Measurements from ENCODE around the gene PYGM. TPM values are rescaled to one million over a fixed set of nuclear protein-coding genes. Genes with fewer than 3 reads are reported as not detected.

PYGM gene
- total RNA-seq, 3 donors from 2014 or later = 1.3 to 4.5 (median 3.4) TPM

GRCh38 chr11:64722141-64723065 is 37.4 kb downstream of the PYGM start:
- Histone ChIP-seq H3K27ac (no peak overlapping the region), H3K4me1 (no peaks in the 10 kb centered on the region), H3K36me3 (no peaks in the 10 kb centered on the region), H3K27me3 (peaks cover 2 to 53% of the 10 kb centered on the region in 2 donors), H3K4me3 (peak overlapping the region in 1 of 3 donors; percentile 86), H3K9me3 (no peaks in the 10 kb centered on the region)
- TF ChIP-seq POLR2A (IDR thresholded peaks at IDR 0.05) = no peak
- TF ChIP-seq, protein P1, sequence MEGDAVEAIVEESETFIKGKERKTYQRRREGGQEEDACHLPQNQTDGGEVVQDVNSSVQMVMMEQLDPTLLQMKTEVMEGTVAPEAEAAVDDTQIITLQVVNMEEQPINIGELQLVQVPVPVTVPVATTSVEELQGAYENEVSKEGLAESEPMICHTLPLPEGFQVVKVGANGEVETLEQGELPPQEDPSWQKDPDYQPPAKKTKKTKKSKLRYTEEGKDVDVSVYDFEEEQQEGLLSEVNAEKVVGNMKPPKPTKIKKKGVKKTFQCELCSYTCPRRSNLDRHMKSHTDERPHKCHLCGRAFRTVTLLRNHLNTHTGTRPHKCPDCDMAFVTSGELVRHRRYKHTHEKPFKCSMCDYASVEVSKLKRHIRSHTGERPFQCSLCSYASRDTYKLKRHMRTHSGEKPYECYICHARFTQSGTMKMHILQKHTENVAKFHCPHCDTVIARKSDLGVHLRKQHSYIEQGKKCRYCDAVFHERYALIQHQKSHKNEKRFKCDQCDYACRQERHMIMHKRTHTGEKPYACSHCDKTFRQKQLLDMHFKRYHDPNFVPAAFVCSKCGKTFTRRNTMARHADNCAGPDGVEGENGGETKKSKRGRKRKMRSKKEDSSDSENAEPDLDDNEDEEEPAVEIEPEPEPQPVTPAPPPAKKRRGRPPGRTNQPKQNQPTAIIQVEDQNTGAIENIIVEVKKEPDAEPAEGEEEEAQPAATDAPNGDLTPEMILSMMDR (IDR thresholded peaks at IDR 0.05) = no peak
- TF ChIP-seq POLR2AphosphoS5 (IDR thresholded peaks at IDR 0.05) = no peak
- intact Hi-C loops (cut with DNase I; ENCODE audit: low total_unique reads) = loop anchor here (1.0 kb wide), 1 partner anchor 30 kb away; no protein-coding TSS in a partner anchor
- DNase-seq (ENCODE audit: low spot score in 2 of 2) = no peak

DNA sequence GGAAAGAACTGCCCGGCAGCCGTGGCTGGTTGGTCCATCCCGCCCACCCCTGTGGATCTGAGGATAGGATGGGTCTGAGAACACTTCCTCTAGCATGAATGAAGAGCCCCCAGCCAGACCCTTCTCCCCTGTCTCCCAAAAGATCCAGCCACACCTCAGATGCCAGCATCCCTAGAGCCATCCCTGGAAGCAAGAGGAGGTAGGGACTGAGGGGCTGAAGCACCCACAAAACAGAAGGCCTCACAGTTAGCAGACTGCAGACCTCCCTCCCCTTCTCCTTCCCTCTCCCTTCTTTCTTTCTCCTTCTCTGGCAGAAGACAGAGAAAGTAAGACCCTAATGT is 38.4 kb downstream of the PYGM start:
- TF ChIP-seq, protein P1 (IDR thresholded peaks at IDR 0.05) = no peak
- TF ChIP-seq POLR2A (IDR thresholded peaks at IDR 0.05) (no peak), POLR2AphosphoS5 (IDR thresholded peaks at IDR 0.05) (no peak)
- Histone ChIP-seq H3K27me3 (peaks cover 2 to 64% of the 10 kb centered on the region in 2 donors), H3K9me3 (no peaks in the 10 kb centered on the region), H3K36me3 (no peaks in the 10 kb centered on the region), H3K27ac (no peak overlapping the region), H3K4me3 (no peak overlapping the region), H3K4me1 (no peaks in the 10 kb centered on the region)
- no peak for DNase-seq (ENCODE audit: low spot score in 2 of 2)
- intact Hi-C loops (cut with DNase I; ENCODE audit: low total_unique reads) = no loop called here

- TF ChIP-seq POLR2A (IDR thresholded peaks at IDR 0.05) (no peak), POLR2AphosphoS5 (IDR thresholded peaks at IDR 0.05) (no peak)
- TF ChIP-seq, protein P1 (IDR thresholded peaks at IDR 0.05) = no peak
Observed at GRCh38 chr11:64720640-64721358, 39.0 kb downstream of the PYGM start.

DNA sequence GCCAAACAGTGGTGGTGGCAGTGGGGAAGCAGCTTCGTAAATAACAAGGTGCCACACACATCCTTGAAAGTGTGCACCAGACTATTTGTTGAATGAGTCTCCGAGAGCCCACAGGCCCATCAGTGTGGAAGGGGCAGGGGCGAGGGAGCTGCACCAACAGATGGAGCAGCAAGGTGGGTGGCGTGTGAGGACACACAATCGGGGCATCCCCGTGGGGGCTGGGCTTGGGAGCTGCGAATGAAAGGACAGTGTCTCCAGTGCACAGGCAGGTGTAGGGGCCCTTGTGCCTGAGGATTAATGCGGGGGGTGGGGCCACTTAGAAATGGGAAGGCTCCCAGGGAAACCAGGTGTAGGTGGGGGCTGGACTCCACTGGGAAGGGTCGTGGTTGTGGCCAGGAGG is 39.6 kb downstream of the PYGM start:
- Histone ChIP-seq H3K4me3 (no peak overlapping the region), H3K27me3 (peaks cover 2 to 75% of the 10 kb centered on the region in 2 donors), H3K4me1 (no peaks in the 10 kb centered on the region), H3K36me3 (no peaks in the 10 kb centered on the region), H3K9me3 (no peaks in the 10 kb centered on the region), H3K27ac (no peak overlapping the region)
- TF ChIP-seq, protein P1 (IDR thresholded peaks at IDR 0.05) = no peak
- TF ChIP-seq POLR2A (IDR thresholded peaks at IDR 0.05) = no peak
- TF ChIP-seq POLR2AphosphoS5 (IDR thresholded peaks at IDR 0.05) = no peak
- intact Hi-C loops (cut with DNase I; ENCODE audit: low total_unique reads) = no loop called here
- no peak for DNase-seq (ENCODE audit: low spot score in 2 of 2)

More at GRCh38 chr11:64720640-64721358, 39.0 kb downstream of the PYGM start:
- Histone ChIP-seq H3K36me3 (no peaks in the 10 kb centered on the region), H3K4me1 (no peaks in the 10 kb centered on the region), H3K4me3 (no peak overlapping the region), H3K9me3 (no peaks in the 10 kb centered on the region), H3K27ac (no peak overlapping the region), H3K27me3 (peaks cover 2 to 69% of the 10 kb centered on the region in 2 donors)
- DNase-seq (ENCODE audit: low spot score in 2 of 2) = no peak
- intact Hi-C loops (cut with DNase I; ENCODE audit: low total_unique reads) = no loop called here

DNA sequence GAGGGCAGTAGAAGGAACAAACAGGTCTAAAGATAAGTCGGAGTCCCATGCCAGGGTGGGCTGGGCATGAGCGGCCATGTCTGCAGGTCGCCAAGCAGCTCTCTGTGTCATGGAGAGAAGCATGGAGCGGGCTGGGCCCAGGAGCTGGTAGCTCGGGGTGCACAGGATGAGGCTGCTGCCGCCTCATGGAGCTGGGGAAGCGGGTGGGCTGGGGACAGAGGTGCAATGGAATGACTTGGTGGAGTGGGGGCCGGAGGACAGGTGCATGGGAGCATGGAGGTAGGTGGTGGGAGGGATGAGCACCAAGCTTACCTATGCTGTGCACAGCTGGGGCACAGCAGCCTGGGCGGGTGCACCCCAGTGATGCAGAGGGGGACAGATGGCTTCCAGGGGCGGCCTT is 40.4 kb downstream of the PYGM start:
- H3K9me3 ChIP-seq = no peaks in the 10 kb centered on the region
- no peak for DNase-seq (ENCODE audit: low spot score in 2 of 2)
- H3K4me3 ChIP-seq = no peak overlapping the region
- no peaks in the 10 kb centered on the region for H3K36me3 ChIP-seq
- H3K27ac ChIP-seq = no peak overlapping the region
- H3K27me3 ChIP-seq = peaks cover 2 to 82% of the 10 kb centered on the region in 2 donors
- H3K4me1 ChIP-seq = no peaks in the 10 kb centered on the region
- TF ChIP-seq POLR2AphosphoS5 (IDR thresholded peaks at IDR 0.05) = no peak
- TF ChIP-seq POLR2A (IDR thresholded peaks at IDR 0.05) = no peak
- intact Hi-C loops (cut with DNase I; ENCODE audit: low total_unique reads) = no loop called here
